GM18499 (cell line): ENCODE measurements around the gene PYGL.
"Not testable (repeated sequence)": the region's sequence is repeated elsewhere in the genome, so short reads cannot be mapped to it uniquely, and the experiment has no call there.

Experiments
- ATAC-seq: cut with Tn5 transposase; IDR thresholded peaks from one replicate; pipeline ENCODE4 v1.9.1; 2021; ENCODE audit warnings: moderate number of reproducible peaks; ENCODE audit not compliant: insufficient read depth, unreplicated experiment

Gene PYGL

DNA sequence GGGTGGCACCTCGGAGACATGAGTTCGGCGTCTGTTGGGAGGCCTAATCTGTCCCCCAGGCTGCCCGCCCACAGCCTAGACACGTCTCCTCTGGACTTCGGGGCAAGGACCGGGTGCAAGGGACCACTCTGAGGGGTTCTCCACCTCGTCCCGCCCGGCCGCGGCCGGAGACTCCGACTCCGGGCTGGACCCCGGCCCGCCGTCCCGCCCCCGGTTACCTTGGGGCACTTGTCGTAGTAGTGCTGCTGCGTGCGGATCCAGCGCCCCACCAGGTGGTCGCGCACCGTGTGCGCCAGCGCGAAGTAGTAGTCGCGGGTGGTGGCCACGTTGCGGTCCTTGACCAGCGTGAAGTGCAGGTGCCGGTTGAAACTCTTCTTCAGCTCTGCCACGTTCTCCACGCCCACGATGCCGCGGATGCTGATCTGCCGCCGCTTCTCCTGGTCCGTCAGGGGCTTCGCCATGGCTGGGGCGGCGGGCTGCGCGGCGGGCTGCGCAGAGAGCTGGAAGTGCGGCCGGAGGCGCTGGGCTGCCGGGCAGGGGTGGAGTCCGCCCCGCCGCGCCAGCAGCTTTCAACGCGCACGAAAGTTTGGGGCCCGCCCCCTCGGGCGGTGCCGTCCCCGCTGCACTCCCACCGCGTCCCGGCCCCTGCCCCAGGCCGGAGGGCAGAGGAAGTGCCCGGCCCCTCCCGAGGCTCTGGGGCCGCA, at the start of gene PYGL:
Gene PYGL (minus strand): TSS at position 541 of the 704 bp plus-strand sequence. CDS start 80 bp downstream, at position 461.
- no peak for ATAC-seq

DNA sequence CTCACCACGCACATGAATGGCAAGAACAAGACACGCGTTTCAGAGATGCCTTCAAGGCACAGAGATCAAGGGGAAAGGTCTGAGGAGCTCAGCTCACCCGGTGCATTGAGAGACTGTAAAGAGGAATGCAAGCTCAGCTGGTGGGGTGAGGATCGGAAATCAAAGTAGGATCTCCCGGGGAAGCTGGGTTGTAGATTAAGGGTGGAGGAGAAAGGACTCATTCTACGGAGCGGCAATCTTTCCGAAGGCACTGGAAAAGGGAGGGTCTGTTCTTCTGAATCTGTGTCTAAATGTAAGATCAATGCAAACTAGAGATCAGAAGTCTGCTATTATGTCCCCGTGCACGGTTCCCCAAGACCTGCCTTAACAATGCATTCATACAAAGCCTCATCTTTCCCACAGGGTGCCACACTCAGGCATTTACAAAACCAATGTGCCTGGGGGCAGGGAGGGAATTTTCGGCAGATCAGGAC, 41.6 kb upstream of the PYGL start:
- no peak for ATAC-seq

GRCh38 chr14:50985124-50985858, 41.0 kb upstream of the PYGL start:
- ATAC-seq, result no peak

- no peak for ATAC-seq
Measured at GRCh38 chr14:50984036-50984710, 39.9 kb upstream of the PYGL start.

GRCh38 chr14:50979941-50980850, 35.9 kb upstream of the PYGL start:
- ATAC-seq, result no peak

DNA sequence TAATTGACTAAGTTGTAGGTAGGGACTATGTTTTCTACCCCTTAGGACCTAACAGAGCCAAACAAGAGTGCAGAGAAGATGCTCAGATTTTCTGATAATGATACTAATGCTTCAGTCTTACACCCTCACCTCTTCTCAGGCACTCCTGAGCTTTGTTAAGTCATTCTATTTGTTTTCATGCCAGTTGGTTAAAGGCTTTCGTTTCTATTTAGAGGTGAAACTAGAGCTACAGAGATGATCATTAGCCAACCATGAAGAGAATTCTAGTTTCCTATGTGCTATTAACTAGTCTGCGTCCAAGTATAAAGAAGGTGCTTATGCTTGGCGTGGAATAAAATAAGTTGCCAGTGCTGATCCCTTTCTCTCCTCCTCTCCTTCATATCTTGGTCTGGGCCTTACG, 34.6 kb upstream of the PYGL start:
- peak; percentile 87 for ATAC-seq

DNA sequence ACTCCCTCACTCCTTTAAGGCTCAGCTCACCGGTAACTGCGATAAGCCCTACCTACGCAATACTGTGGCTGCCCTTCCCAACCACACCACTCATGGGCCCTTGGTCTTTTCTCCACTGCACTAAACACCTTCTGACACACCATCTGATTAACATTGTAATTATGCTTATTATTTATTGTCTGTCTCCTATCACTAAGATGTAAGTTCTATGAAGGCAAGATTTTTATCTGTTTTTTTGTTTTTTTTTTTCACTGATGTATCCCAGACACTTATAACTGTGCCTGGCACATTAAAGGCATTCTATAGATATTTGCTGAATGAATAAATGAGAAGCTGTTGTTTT, 34.2 kb upstream of the PYGL start:
- no peak for ATAC-seq

- ATAC-seq, result no peak
Measured at GRCh38 chr14:50977863-50978528, 33.7 kb upstream of the PYGL start.

DNA sequence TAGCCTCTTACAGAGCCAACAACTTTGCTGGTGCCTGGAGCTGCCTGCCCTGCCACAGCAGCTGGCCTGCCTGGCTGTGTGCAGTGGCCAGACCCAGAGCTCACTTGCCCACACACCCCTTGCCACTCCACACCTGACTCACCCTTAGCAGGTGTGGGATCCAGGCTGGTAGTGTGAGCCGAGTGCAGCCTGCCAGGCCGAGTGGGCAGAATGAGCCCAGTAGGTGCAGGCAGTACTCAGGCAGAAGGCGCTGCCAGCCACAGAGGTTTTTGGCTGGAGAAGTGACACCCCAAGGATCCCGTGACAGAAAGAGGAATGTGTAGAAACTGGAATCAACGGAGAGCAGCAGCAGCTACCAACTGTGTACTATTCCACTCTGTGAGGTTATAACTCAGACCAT, 29.8 kb upstream of the PYGL start:
- ATAC-seq, result no peak

GRCh38 chr14:50972734-50973133, 28.5 kb upstream of the PYGL start:
- ATAC-seq, result no peak

- no peak for ATAC-seq
Measured at GRCh38 chr14:50970886-50971781, 26.9 kb upstream of the PYGL start.

DNA sequence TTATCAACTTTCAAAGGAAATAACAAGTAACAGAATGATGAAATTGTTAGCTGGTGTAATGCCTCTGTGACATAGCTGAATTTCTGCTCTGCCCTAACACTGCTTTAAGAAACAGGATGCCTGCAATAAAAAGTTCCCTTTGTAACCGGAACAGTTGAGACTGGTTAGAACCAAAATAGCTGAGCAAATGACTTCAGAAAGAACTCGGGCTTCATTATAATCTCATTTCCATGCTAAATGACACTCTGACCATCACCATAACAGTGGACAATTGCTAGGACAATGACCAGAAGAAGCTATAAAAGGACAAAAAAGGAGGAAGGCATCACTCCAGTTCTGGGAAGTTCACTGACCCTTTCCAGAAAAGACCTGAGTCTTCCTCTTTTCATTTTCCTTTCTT, 23.5 kb upstream of the PYGL start:
- ATAC-seq, result no peak

- ATAC-seq, result no peak
Measured at GRCh38 chr14:50967103-50967502, 22.8 kb upstream of the PYGL start.

DNA sequence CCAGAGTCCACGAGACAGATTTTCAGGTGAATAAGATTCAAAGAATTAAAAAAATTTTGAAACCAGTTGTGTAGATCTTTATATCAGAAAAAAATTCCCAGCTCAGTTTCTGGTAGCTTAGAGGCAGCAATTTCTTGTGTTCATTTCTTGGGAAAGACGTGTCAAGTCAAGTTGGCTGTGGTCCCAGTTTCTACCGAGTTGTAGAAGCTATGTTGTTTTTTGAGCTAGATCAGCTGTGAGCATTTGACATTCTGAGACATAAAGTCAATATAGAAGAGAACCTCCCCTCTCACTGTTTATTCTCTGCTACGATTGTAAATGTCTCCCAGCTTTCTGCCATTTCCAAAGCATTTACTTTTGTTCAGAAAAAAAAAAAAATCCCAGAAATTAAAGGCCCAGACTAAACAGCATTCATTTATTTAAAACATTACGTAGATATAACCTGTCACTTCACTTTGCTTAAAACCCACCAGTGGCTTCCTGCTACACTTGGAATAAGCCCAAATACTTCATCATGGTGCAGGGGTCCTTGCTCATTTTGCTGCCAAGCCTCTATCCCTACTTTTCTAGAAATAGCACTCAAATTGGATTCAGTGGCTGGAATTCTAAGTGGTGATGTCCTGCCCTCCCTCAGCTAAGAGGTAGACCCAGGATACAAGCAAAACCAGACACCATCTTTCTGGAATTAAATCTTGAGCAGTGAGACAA, 20.6 kb upstream of the PYGL start:
- no peak for ATAC-seq

DNA sequence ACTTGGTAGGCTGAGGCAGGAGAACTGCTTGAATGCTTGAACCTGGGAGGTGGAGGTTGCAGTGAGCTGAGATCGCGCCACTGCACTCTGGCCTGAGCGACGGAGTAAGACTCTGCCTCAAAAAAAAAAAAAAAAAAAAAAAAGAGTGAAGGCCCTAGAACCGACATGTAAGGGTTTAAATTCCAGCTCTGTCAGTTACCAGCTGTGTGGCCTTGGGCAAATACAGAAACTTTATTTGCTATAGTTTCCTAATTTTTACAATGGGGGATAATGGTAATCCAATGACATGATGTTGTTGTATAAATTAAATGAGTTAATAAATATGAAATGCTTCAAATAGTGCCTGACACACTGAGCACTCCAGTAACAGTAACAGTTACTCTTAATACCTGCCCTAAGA, 19.6 kb upstream of the PYGL start:
- ATAC-seq, result no peak

DNA sequence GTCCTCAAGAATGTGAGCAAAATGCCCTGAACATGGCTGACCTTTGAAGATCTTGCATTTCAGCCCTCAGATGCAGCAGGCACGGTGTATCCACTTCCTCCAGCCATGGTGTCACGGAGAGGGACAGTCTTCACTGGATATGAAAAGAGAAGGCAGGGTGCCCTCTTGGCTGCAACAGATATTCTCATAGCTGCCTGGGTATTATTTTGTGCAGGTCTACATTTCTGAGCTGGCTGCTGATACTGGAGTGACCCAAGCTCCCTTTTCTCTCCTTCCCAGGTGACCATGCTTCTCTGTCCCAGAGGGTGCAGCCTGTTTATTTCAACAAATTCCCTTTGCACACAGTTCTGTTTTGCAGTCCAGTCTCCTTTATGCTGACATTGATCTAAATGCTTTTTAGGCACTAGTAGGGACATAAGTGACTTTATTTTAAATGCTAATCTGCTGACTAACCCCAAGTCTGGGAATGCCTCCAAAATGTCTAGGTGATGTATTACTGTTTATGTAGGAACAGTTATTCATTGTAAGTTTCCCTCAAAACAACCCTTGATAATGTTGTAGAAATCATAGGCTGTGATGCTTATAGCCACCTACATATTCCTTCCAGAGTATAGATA, 17.4 kb upstream of the PYGL start:
- no peak for ATAC-seq

- ATAC-seq, result no peak
Measured at GRCh38 chr14:50957296-50957695, 13.0 kb upstream of the PYGL start.

GRCh38 chr14:50956421-50956820, 12.1 kb upstream of the PYGL start:
- ATAC-seq, result not testable (repeated sequence)
